Measurements from ENCODE around the gene PRKRIP1. TPM values are rescaled to one million over a fixed set of nuclear protein-coding genes. Genes with fewer than 3 reads are reported as not detected.
"Not testable (repeated sequence)": the region's sequence is repeated elsewhere in the genome, so short reads cannot be mapped to it uniquely, and the experiment has no call there.

The PRKRIP1 gene
- total and polyA plus RNA-seq, 9 donors: 17.4 to 28.8 (median 23.9) TPM

DNA sequence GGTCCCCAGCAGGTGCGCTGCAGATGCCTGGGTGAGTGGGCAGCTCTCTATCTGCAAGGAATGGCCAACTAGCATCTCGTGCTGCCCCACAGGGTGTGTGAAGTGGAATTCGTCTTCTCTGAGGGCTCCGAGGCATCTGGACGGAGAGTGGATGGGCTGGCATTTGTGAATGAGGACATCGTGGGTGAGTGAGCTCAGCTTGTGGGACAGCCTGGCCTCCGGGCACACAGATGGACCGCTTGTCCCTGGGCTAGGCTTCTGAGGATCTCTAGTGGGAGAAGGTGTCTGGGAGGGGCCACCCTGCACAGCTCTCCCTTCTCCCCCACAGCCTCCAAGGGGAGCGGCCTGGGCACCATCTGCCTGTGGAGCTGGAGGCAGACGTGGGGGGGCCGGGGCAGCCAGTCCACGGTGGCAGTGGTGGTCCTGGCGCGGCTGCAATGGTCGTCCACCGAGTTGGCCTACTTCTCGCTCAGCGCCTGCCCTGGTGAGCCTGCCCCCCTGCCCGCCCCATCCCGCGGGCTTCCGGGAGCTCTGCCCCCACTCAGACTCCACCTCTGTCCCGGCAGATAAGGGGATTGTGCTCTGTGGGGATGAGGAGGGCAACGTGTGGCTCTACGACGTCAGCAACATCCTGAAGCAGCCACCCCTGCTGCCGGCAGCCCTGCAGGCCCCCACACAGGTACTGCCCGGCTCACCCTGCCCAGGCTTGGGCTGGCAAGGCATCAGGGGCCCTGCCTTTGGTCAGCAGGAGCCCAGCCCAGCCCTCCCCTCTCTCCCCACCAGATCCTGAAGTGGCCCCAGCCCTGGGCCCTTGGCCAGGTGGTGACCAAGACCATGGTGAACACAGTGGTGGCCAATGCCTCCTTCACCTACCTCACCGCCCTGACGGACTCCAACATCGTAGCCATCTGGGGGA, 76.2 kb downstream of the PRKRIP1 start:
- H3K27me3 ChIP-seq: no peaks in the 10 kb centered on the region
- H3K4me1 ChIP-seq (ENCODE audit: insufficient read depth): no peaks in the 10 kb centered on the region
- peak in 4 of 5 donors; percentile 11 to 48 (median 22) for DNase-seq
- TF ChIP-seq POLR2A (IDR thresholded peaks at IDR 0.05) (no peak), EP300 (IDR thresholded peaks at IDR 0.05) (no peak)
- TF ChIP-seq, protein P1, sequence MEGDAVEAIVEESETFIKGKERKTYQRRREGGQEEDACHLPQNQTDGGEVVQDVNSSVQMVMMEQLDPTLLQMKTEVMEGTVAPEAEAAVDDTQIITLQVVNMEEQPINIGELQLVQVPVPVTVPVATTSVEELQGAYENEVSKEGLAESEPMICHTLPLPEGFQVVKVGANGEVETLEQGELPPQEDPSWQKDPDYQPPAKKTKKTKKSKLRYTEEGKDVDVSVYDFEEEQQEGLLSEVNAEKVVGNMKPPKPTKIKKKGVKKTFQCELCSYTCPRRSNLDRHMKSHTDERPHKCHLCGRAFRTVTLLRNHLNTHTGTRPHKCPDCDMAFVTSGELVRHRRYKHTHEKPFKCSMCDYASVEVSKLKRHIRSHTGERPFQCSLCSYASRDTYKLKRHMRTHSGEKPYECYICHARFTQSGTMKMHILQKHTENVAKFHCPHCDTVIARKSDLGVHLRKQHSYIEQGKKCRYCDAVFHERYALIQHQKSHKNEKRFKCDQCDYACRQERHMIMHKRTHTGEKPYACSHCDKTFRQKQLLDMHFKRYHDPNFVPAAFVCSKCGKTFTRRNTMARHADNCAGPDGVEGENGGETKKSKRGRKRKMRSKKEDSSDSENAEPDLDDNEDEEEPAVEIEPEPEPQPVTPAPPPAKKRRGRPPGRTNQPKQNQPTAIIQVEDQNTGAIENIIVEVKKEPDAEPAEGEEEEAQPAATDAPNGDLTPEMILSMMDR (IDR thresholded peaks at IDR 0.05): no peak
- intact Hi-C loops (cut with DNase I): no loop called here
- H3K4me3 ChIP-seq: no peak overlapping the region
- no peak overlapping the region for H3K27ac ChIP-seq
- H3K9me3 ChIP-seq: no peaks in the 10 kb centered on the region
- H3K36me3 ChIP-seq: no peaks in the 10 kb centered on the region
- WGBS, 3 donors: 61 to 71% (median 63%) methylated on average over 20 to 31 of the region's 31 CpGs

DNA sequence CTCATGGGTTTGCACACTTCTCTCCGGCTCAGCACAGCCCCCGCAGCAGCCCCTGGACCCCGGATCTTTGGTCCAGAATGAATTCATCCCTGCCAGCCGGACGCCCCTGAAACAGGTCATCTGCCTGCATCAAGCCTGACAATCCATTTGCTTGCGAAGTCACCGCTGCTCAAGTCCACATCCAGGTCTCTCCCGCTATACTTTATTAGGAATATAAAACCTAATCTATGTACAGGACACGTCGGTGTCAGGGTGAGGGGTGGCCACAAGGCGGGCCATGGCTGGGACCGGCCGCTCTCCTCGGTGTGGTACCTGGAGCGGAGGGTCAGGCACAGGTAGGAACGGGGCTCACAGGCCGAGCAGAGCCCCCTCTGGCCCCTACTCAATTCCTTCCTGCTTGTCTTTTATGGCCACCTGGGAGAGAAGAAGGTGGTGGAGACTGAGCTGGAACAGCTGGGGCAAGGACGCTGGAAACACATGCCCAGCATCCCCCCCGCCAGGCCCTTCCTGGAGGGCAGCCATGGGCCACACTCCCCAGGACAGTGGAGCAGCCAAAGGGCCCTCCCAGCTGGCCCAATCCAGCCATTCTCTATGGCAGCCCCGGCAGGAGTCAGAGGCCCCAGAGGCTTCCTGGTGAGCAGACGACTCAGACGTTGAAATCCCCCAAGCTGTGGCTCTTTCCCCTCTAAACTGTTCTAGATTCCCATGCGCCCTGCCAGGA, 77.3 kb downstream of the PRKRIP1 start:
- peak in 4 of 5 donors; percentile 9 to 41 (median 23) for DNase-seq
- Histone ChIP-seq H3K27ac (no peak overlapping the region), H3K9me3 (no peaks in the 10 kb centered on the region), H3K36me3 (no peaks in the 10 kb centered on the region), H3K4me1 (ENCODE audit: insufficient read depth) (no peaks in the 10 kb centered on the region), H3K4me3 (no peak overlapping the region), H3K27me3 (no peaks in the 10 kb centered on the region)
- TF ChIP-seq EP300 (IDR thresholded peaks at IDR 0.05) (no peak), POLR2A (IDR thresholded peaks at IDR 0.05) (no peak)
- TF ChIP-seq, protein P1 (IDR thresholded peaks at IDR 0.05): no peak
- intact Hi-C loops (cut with DNase I): no loop called here
- WGBS, 3 donors: 71 to 77% (median 73%) methylated on average over 23 of the region's 23 CpGs

DNA sequence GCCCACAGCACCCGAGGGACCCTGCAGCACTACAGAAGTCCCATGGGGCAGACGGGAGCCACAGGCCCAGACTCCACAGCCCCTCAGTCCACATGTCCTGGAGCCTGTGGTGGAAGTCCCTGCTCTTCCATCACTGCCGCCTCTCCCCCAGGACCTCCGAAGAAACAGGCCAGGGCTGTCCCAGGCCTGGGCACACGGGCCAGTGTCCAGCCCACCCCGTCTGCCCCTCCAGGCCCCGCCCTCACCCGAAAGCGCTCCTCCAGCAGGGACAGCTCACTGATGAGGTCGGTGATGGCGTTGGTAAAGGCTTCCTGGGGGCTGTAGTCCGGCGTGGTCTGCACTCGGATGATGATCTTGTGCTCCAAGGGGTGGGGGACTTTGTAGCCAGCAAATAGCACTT, 78.0 kb downstream of the PRKRIP1 start:
- H3K9me3 ChIP-seq; H3K36me3 ChIP-seq; H3K4me3 ChIP-seq; intact Hi-C loops (cut with DNase I); H3K4me1 ChIP-seq (ENCODE audit: insufficient read depth); H3K27me3 ChIP-seq; H3K27ac ChIP-seq: not testable (repeated sequence)
- peak in 4 of 5 donors; percentile 6 to 28 (median 11) for DNase-seq
- WGBS, 3 donors: 40 to 71% (median 62%) methylated on average over 1 to 10 of the region's 14 CpGs

DNA sequence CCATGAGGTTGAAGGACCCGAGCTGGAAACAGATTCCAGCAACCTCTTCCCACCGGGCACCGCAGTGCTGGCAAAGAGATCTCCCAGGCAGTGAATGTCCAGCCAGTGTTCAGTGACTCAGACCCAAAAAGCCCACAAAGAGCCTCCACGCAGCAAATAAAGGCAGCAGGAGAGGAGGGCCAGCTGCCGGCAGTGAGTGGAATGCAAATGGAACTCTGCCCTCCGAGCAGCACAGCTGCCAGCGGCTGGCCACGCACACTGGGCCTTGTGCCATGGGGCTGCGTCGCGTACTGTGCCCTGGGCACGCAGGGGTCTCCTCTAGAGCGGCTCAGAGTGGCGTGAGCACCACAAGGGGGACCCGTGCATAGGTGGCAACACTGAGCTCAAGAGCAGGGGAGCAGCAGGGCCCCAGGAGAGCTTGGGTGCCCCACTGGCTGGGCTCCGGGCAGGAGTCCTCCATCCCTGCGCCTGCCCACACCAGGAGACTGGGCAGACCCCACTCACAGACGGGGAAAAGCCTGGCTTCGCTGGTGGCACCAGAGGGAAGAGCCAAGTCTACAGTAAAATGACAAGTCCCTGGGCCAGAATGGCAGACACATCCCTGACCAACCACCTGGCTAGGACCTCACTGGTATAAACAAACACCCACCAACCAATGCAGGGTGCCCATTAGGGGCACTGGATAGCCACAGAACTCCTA, 78.7 kb downstream of the PRKRIP1 start:
- H3K9me3 ChIP-seq; H3K27me3 ChIP-seq; H3K36me3 ChIP-seq; H3K4me3 ChIP-seq; H3K27ac ChIP-seq; intact Hi-C loops (cut with DNase I); H3K4me1 ChIP-seq (ENCODE audit: insufficient read depth): not testable (repeated sequence)
- peak in 4 of 5 donors; percentile 3 to 23 (median 8) for DNase-seq
- 49 to 59% (median 54%) methylated on average over 5 to 11 of the region's 19 CpGs for WGBS, 3 donors

Small RNA genes within 50 kb of the gene (microRNA-seq; reads per million reads assigned to microRNA genes)
- 0 to 0.18 (median 0) reads per million in 3 donors for gene MIR4467
- gene MIR5090: 1.2 to 2.4 (median 1.9) reads per million in 3 donors
- 0 to 0.16 (median 0) reads per million in 3 donors for gene MIR548O

Small RNA genes within 50 kb of the gene (small RNA-seq; reads per million reads assigned to genes)
- gene AC091390.4: not detected
- gene MIR548O: not detected

Other genes with a start within 250 kb of the PRKRIP1 start
- 1 to 10 TPM; 3.9 to 8.9 (median 5.0) TPM for gene SH2B2, start 109.5 kb upstream of the PRKRIP1 start, total RNA-seq
- 1 to 10 TPM; 1.4 to 2.0 TPM for gene SH2B2, start 109.5 kb upstream of the PRKRIP1 start, polyA plus RNA-seq
- gene SPDYE6, start 39.9 kb upstream of the PRKRIP1 start, total RNA-seq: not detected
- gene SPDYE6, start 39.9 kb upstream of the PRKRIP1 start, polyA plus RNA-seq: not detected
- gene ORAI2, start 37.2 kb downstream of the PRKRIP1 start, total RNA-seq: 10 to 100 TPM in 6 of 7 donors, 1 to 10 TPM in 1; 6.4 to 18.9 (median 16.3) TPM
- gene ORAI2, start 37.2 kb downstream of the PRKRIP1 start, polyA plus RNA-seq: 10 to 100 TPM in 1 of 2 donors, 1 to 10 TPM in 1; 3.2 to 10.0 TPM
- gene ALKBH4, start 68.5 kb downstream of the PRKRIP1 start, total RNA-seq: 10 to 100 TPM in 5 of 7 donors, 1 to 10 TPM in 2; 9.8 to 15.5 (median 12.2) TPM
- 10 to 100 TPM in 1 of 2 donors, 1 to 10 TPM in 1; 6.2 to 11.9 TPM for gene ALKBH4, start 68.5 kb downstream of the PRKRIP1 start, polyA plus RNA-seq
- 10 to 100 TPM; 10.7 to 26.2 (median 14.6) TPM for gene LRWD1, start 68.6 kb downstream of the PRKRIP1 start, total RNA-seq
- gene LRWD1, start 68.6 kb downstream of the PRKRIP1 start, polyA plus RNA-seq: 10 to 100 TPM in 1 of 2 donors, 1 to 10 TPM in 1; 3.4 to 12.6 TPM
- gene POLR2J, start 82.6 kb downstream of the PRKRIP1 start, total RNA-seq: 10 to 100 TPM; 17.7 to 48.0 (median 40.2) TPM
- gene POLR2J, start 82.6 kb downstream of the PRKRIP1 start, polyA plus RNA-seq: 10 to 100 TPM; 41.9 to 77.1 TPM
- 10 to 100 TPM in 4 of 7 donors, 1 to 10 TPM in 3; 5.3 to 36.2 (median 12.6) TPM for gene RASA4B, start 121.4 kb downstream of the PRKRIP1 start, total RNA-seq
- gene RASA4B, start 121.4 kb downstream of the PRKRIP1 start, polyA plus RNA-seq: 10 to 100 TPM in 1 of 2 donors, 1 to 10 TPM in 1; 2.1 to 21.1 TPM
- 10 to 100 TPM in 4 of 7 donors, 1 to 10 TPM in 3; 3.4 to 16.7 (median 12.2) TPM for gene UPK3BL2, start 147.3 kb downstream of the PRKRIP1 start, total RNA-seq
- gene UPK3BL2, start 147.3 kb downstream of the PRKRIP1 start, polyA plus RNA-seq: 1 to 10 TPM in 1 of 2 donors, not detected in 1; 8.5 TPM
- under 1 TPM in 4 of 7 donors, not detected in 3; 0.20 to 0.47 (median 0.44) TPM for gene SPDYE2, start 154.9 kb downstream of the PRKRIP1 start, total RNA-seq
- under 1 TPM in 1 of 2 donors, not detected in 1; 0.21 TPM for gene SPDYE2, start 154.9 kb downstream of the PRKRIP1 start, polyA plus RNA-seq
- gene POLR2J3, start 176.2 kb downstream of the PRKRIP1 start, total RNA-seq: 10 to 100 TPM in 6 of 7 donors, 1 to 10 TPM in 1; 4.5 to 29.5 (median 18.0) TPM
- gene POLR2J3, start 176.2 kb downstream of the PRKRIP1 start, polyA plus RNA-seq: 100 to 1,000 TPM in 1 of 2 donors, 10 to 100 TPM in 1; 95.6 to 209 TPM
- 10 to 100 TPM; 24.7 to 99.3 (median 51.2) TPM for gene RASA4, start 220.4 kb downstream of the PRKRIP1 start, total RNA-seq
- 10 to 100 TPM; 10.1 to 58.1 TPM for gene RASA4, start 220.4 kb downstream of the PRKRIP1 start, polyA plus RNA-seq
- gene UPK3BL1, start 246.4 kb downstream of the PRKRIP1 start, total RNA-seq: 10 to 100 TPM in 6 of 7 donors, 1 to 10 TPM in 1; 7.3 to 52.7 (median 18.1) TPM
- gene UPK3BL1, start 246.4 kb downstream of the PRKRIP1 start, polyA plus RNA-seq: 10 to 100 TPM in 1 of 2 donors, 1 to 10 TPM in 1; 8.3 to 44.1 TPM